MM.1S (cell line): ENCODE data around the gene ADAMTS12.

Experiments used
- EZH2 ChIP-seq: fragments of 300-600 bp; sonication (generic); optimal IDR thresholded peaks from 2 replicates; pipeline ENCODE3; 2017; ENCODE audit warnings: low read depth, mild to moderate bottlenecking, antibody characterized with exemption, low read length, mixed read lengths
- EZH2phosphoT487 ChIP-seq: fragments of 300-600 bp; sonication (generic); IDR thresholded peaks from 2 replicates; pipeline ENCODE4 v1.6.1; 2018; ENCODE audit warnings: antibody characterized with exemption, low read length
- TF ChIP-seq, protein P1 (sequence below): fragments of 300-600 bp; sonication (generic); IDR thresholded peaks from 2 replicates; pipeline ENCODE4 v1.5.1; 2016; ENCODE audit warnings: antibody characterized with exemption, low read length, mixed read lengths

DNA sequence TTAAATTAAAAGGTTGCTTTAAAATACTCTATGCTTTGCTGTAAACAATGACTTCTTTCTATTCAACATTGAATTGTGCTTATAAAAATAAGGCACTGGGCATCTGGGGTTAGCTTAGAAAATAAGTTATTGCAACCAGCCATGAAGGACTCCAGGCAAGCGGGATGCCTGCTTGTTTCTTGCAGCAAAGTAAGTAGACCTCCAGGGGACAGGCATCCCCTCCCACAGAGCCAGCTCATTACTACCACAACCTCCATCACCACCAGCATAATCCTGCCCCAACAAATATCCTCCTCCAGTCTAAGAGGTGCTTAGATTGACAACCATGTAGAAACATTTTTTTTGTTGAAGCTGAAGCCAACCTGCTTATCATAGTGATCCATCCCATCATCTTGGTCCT is 260.7 kb downstream of the ADAMTS12 start:
- TF ChIP-seq, protein P1, sequence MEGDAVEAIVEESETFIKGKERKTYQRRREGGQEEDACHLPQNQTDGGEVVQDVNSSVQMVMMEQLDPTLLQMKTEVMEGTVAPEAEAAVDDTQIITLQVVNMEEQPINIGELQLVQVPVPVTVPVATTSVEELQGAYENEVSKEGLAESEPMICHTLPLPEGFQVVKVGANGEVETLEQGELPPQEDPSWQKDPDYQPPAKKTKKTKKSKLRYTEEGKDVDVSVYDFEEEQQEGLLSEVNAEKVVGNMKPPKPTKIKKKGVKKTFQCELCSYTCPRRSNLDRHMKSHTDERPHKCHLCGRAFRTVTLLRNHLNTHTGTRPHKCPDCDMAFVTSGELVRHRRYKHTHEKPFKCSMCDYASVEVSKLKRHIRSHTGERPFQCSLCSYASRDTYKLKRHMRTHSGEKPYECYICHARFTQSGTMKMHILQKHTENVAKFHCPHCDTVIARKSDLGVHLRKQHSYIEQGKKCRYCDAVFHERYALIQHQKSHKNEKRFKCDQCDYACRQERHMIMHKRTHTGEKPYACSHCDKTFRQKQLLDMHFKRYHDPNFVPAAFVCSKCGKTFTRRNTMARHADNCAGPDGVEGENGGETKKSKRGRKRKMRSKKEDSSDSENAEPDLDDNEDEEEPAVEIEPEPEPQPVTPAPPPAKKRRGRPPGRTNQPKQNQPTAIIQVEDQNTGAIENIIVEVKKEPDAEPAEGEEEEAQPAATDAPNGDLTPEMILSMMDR: no peak
- no peak for TF ChIP-seq EZH2
- TF ChIP-seq EZH2phosphoT487: no peak
